Activated naive CD4-positive, alpha-beta T cell treated with anti-CD3 and anti-CD28 coated beads for 36 hours (primary cell): ENCODE results near the gene DST. TPM values are rescaled to one million over a fixed set of nuclear protein-coding genes. Genes with fewer than 3 reads are reported as not detected.

Experiments used
- CTCF ChIA-PET: fragments of 350-600 bp; sonication (Branson Sonifier 250); formaldehyde crosslinking; loops from one replicate; lab custom pipeline; 2021; ENCODE audit warnings: antibody characterized with exemption; lab: Charles Lee
- DNase-seq: peaks from one replicate; pipeline ENCODE4 v3.0.0-alpha.2; 2020
- H3K27ac Mint-ChIP-seq: one replicate; pipeline ENCODE4 v1.8.0; 2021; ENCODE audit warnings: mild to moderate bottlenecking, mixed read lengths
- H3K27me3 Mint-ChIP-seq: one replicate; pipeline ENCODE4 v1.8.0; 2021; ENCODE audit warnings: low read depth, mixed read lengths
- H3K36me3 Mint-ChIP-seq: one replicate; pipeline ENCODE4 v1.8.0; 2021; ENCODE audit warnings: low read depth, mixed read lengths
- H3K4me1 Mint-ChIP-seq: one replicate; pipeline ENCODE4 v1.8.0; 2021; ENCODE audit warnings: low read depth, mixed read lengths
- H3K4me3 Mint-ChIP-seq: one replicate; pipeline ENCODE4 v1.8.0; 2021; ENCODE audit warnings: mild to moderate bottlenecking, moderate library complexity, mixed read lengths
- H3K9me3 Mint-ChIP-seq: one replicate; pipeline ENCODE4 v1.8.0; 2021; ENCODE audit warnings: mixed read lengths
- intact Hi-C: fragments of 100-400 bp; cut with micrococcal nuclease; formaldehyde crosslinking; loops from one replicate; pipeline ENCODE4 v1.15.1; 2023
- total RNA-seq, 2 experiments: library from RNA; stranded (reverse); gene quantifications; one replicate each; pipeline ENCODE4 v1.2.3, GENCODE V29; 2021

The DST gene
- total RNA-seq = 1 to 10 TPM; 5.2 to 5.8 TPM

GRCh38 chr6:56642366-56643261, at the start of gene DST:
Gene DST (minus strand): TSS chr6:56642889.
- H3K4me1 Mint-ChIP-seq = no peaks in the 10 kb centered on the region
- DNase-seq = no peak
- H3K27ac Mint-ChIP-seq = no peak within 1 kb of the TSS
- H3K36me3 Mint-ChIP-seq = no peaks in the 10 kb centered on the region
- intact Hi-C loops = no loop called here
- H3K4me3 Mint-ChIP-seq = no peak within 1 kb of the TSS
- H3K9me3 Mint-ChIP-seq = no peaks in the 10 kb centered on the region
- CTCF ChIA-PET = interaction anchor here (0.7 to 1.2 kb wide), 4 partner anchors 8 to 65 kb away, joined by 3 read pairs; no protein-coding TSS in a partner anchor
- H3K27me3 Mint-ChIP-seq = peaks cover 5% of the 10 kb centered on the region

DNA sequence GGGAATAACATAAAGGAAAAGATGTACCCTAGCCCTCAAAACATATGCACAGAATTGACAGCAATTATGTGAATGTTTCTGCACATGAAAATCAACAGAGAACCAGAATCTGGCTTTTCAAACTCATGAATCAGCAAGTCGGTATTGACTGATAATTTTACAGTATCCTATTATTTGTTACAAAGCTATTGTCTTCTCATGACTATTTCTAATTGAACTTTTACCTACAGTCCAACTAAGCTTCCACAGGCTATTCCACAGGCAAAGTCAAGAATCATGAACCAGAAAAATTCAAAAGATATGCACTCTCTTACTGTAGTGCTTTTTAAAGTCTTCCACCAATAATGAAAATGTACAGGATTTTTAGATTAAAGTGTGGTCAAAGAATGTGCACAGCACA, 49.1 kb upstream of the DST start:
- Mint-ChIP-seq H3K9me3 (no peaks in the 10 kb centered on the region), H3K27me3 (peaks cover 4% of the 10 kb centered on the region), H3K36me3 (no peaks in the 10 kb centered on the region), H3K27ac (no peak overlapping the region), H3K4me1 (no peaks in the 10 kb centered on the region), H3K4me3 (no peak overlapping the region)
- CTCF ChIA-PET = interaction anchor here (2.4 kb wide), 1 partner anchor 18 kb away, joined by 11 read pairs; no protein-coding TSS in a partner anchor
- no peak for DNase-seq
- intact Hi-C loops = no loop called here

DNA sequence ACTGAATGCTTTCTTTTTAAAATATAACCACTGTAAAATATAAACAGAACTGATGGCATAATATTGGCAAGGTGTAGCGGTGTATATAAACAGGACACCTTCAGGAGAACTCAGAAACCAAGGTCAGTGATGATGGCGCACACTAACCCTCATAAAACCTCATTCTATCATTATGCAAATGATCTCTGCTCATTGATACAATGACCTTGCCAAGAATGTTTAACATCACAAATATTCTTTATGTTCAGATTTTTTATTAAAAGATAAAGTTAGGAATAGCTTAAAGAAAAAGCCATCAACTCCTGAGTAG, 48.6 kb upstream of the DST start:
- Mint-ChIP-seq H3K36me3 (no peaks in the 10 kb centered on the region), H3K4me1 (no peaks in the 10 kb centered on the region), H3K4me3 (no peak overlapping the region), H3K27me3 (peaks cover 4% of the 10 kb centered on the region), H3K27ac (no peak overlapping the region), H3K9me3 (no peaks in the 10 kb centered on the region)
- CTCF ChIA-PET = interaction anchor here (1.2 to 2.4 kb wide), 2 partner anchors 11 to 18 kb away, joined by 5 to 11 read pairs; no protein-coding TSS in a partner anchor
- no peak for DNase-seq
- intact Hi-C loops = no loop called here

- intact Hi-C loops = no loop called here
- Mint-ChIP-seq H3K4me3 (no peak overlapping the region), H3K36me3 (no peaks in the 10 kb centered on the region), H3K9me3 (no peaks in the 10 kb centered on the region), H3K27ac (no peak overlapping the region), H3K27me3 (peaks cover 4% of the 10 kb centered on the region), H3K4me1 (no peaks in the 10 kb centered on the region)
- DNase-seq = no peak
- CTCF ChIA-PET = interaction anchor here (0.6 to 2.4 kb wide), 4 partner anchors 8 to 19 kb away, joined by 4 to 11 read pairs (median 5); no protein-coding TSS in a partner anchor
These were observed 48.0 kb upstream of the DST start for GRCh38 chr6:56690519-56691285.

DNA sequence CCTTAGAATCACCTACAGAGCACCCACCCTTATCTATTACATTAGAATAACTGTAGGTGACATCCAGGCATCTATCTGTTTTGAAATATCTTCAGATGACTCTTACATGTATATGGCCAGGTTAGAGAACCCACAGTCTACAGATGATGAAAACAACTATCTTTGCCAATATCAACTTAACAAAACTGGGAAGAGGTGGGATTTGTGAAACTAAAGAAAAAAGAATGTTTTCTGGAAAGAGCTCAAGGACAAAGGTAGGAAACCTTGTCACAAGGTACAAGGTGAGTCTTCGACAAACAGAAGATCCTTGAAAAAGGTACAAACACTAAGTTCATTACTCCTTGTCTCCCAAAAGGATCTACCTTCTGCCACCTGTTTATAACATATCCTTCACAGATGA, 47.0 kb upstream of the DST start:
- Mint-ChIP-seq H3K4me3 (no peak overlapping the region), H3K27ac (no peak overlapping the region), H3K27me3 (peaks cover 4% of the 10 kb centered on the region), H3K9me3 (no peaks in the 10 kb centered on the region), H3K36me3 (no peaks in the 10 kb centered on the region), H3K4me1 (no peaks in the 10 kb centered on the region)
- CTCF ChIA-PET = interaction anchor here (1.0 to 1.9 kb wide), 3 partner anchors 9 to 94 kb away, joined by 3 to 5 read pairs (median 4); no protein-coding TSS in a partner anchor
- DNase-seq = no peak
- intact Hi-C loops = no loop called here

- intact Hi-C loops = no loop called here
- H3K4me1 Mint-ChIP-seq = no peaks in the 10 kb centered on the region
- no peaks in the 10 kb centered on the region for H3K36me3 Mint-ChIP-seq
- DNase-seq = no peak
- no peak overlapping the region for H3K27ac Mint-ChIP-seq
- H3K27me3 Mint-ChIP-seq = peaks cover 4% of the 10 kb centered on the region
- H3K4me3 Mint-ChIP-seq = no peak overlapping the region
- no peaks in the 10 kb centered on the region for H3K9me3 Mint-ChIP-seq
- CTCF ChIA-PET = interaction anchor here (1.0 to 1.9 kb wide), 3 partner anchors 10 to 94 kb away, joined by 3 to 5 read pairs (median 4); no protein-coding TSS in a partner anchor
These were observed 46.4 kb upstream of the DST start for GRCh38 chr6:56689114-56689513.

- intact Hi-C loops = no loop called here
- Mint-ChIP-seq H3K27ac (no peak overlapping the region), H3K4me1 (no peaks in the 10 kb centered on the region), H3K9me3 (no peaks in the 10 kb centered on the region), H3K27me3 (peaks cover 4% of the 10 kb centered on the region), H3K4me3 (no peak overlapping the region), H3K36me3 (no peaks in the 10 kb centered on the region)
- CTCF ChIA-PET = interaction anchor here (1.1 kb wide), 3 partner anchors 10 to 93 kb away, joined by 3 to 4 read pairs (median 3); no protein-coding TSS in a partner anchor
- no peak for DNase-seq
These were observed 45.8 kb upstream of the DST start for GRCh38 chr6:56688521-56688920.

- CTCF ChIA-PET = interaction anchor here (1.1 kb wide), 2 partner anchors 11 to 69 kb away, joined by 3 read pairs; no protein-coding TSS in a partner anchor
- H3K27ac Mint-ChIP-seq = no peak overlapping the region
- no peaks in the 10 kb centered on the region for H3K9me3 Mint-ChIP-seq
- no peak for DNase-seq
- H3K4me1 Mint-ChIP-seq = no peaks in the 10 kb centered on the region
- H3K36me3 Mint-ChIP-seq = no peaks in the 10 kb centered on the region
- intact Hi-C loops = no loop called here
- no peak overlapping the region for H3K4me3 Mint-ChIP-seq
- peaks cover 6% of the 10 kb centered on the region for H3K27me3 Mint-ChIP-seq
These were observed 44.9 kb upstream of the DST start for GRCh38 chr6:56687551-56687950.

DNA sequence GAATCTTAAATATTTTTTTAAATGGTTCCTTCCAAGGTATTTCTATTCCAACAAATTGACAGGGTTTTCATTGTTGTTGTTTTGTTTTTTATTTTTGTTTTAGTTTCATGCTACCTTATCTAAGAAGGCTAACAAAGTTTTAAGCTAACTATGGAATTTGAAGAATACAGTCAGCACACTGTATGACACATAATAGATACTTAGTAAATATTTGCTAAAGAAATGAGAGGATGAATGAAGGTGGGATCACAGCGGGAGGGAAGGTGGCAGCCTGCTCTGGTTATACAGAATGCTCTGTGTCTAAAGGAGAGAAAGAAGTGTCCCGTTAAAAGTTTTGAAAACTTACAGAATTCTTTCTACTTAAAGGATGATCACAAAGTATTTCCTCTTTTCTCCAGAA, 43.7 kb upstream of the DST start:
- Mint-ChIP-seq H3K4me3 (no peak overlapping the region), H3K9me3 (no peaks in the 10 kb centered on the region), H3K27me3 (peaks cover 6% of the 10 kb centered on the region), H3K4me1 (no peaks in the 10 kb centered on the region), H3K27ac (no peak overlapping the region), H3K36me3 (no peaks in the 10 kb centered on the region)
- DNase-seq = no peak
- CTCF ChIA-PET = interaction anchor here (0.6 kb wide), 1 partner anchor 90 kb away, joined by 3 read pairs; no protein-coding TSS in a partner anchor
- intact Hi-C loops = no loop called here

GRCh38 chr6:56685994-56686393, 43.3 kb upstream of the DST start:
- DNase-seq = no peak
- Mint-ChIP-seq H3K36me3 (no peaks in the 10 kb centered on the region), H3K9me3 (no peaks in the 10 kb centered on the region), H3K27ac (no peak overlapping the region), H3K4me1 (no peaks in the 10 kb centered on the region), H3K27me3 (peaks cover 6% of the 10 kb centered on the region), H3K4me3 (no peak overlapping the region)
- CTCF ChIA-PET = interaction anchor here (0.6 kb wide), 1 partner anchor 89 kb away, joined by 3 read pairs; no protein-coding TSS in a partner anchor
- intact Hi-C loops = no loop called here

- Mint-ChIP-seq H3K27ac (no peak overlapping the region), H3K4me3 (no peak overlapping the region), H3K9me3 (no peaks in the 10 kb centered on the region), H3K4me1 (no peaks in the 10 kb centered on the region), H3K27me3 (peaks cover 6% of the 10 kb centered on the region), H3K36me3 (no peaks in the 10 kb centered on the region)
- DNase-seq = no peak
- intact Hi-C loops = no loop called here
- CTCF ChIA-PET = no interaction called here
These were observed 42.5 kb upstream of the DST start for GRCh38 chr6:56685102-56685733.
